ENCODE data around the gene RNF113B. TPM values are rescaled to one million over a fixed set of nuclear protein-coding genes. Genes with fewer than 3 reads are reported as not detected.

RNF113B gene
- total RNA-seq, 6 donors from 2014 or later = not detected

- Histone ChIP-seq H3K4me3 (no peak overlapping the region), H3K4me1 (peaks cover 0 to 15% (median 4%) of the 10 kb centered on the region in 4 donors), H3K27ac (no peak overlapping the region), H3K36me3 (peaks cover 0 to 8% (median 3%) of the 10 kb centered on the region in 4 donors), H3K9me3 (no peaks in the 10 kb centered on the region), H3K27me3 (no peaks in the 10 kb centered on the region)
- DNase-seq (no peak), ATAC-seq (ENCODE audit: low FRiP score in 2 of 2) (no peak)
- TF ChIP-seq EP300 (IDR thresholded peaks at IDR 0.05) = no peak
- 73 to 83% methylated on average over 3 of the region's 3 CpGs for whole genome bisulfite sequencing, 2 donors
These were observed 3.0 kb upstream of the RNF113B start for GRCh38 chr13:98180092-98180491.

DNA sequence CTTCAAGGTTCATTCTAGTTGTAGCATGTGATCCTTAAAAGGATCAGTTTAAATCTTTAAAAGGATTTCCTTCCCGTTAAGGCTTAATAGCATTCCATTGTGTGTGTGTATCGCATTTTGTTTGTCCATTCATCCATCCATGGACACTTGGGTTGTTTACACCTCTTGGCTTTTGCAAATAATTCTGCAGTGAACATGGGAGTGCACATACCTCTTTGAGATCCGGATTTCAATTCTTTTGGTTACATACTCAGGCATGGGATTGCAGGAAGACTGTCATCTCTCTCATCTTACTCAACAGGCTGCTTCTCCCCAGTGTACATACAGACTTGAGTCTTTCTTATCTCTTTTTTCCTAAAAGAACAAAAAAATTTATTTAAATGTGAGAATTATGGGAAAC is 1.2 kb downstream of the RNF113B start:
- ATAC-seq (ENCODE audit: low FRiP score in 2 of 2) (no peak), DNase-seq (no peak)
- peaks cover 31 to 45% (median 39%) of the 10 kb centered on the region in 4 donors for H3K4me1 ChIP-seq
- TF ChIP-seq POLR2A (IDR thresholded peaks at IDR 0.05) = no peak
- no peak for TF ChIP-seq EP300 (IDR thresholded peaks at IDR 0.05)
- no peak for TF ChIP-seq POLR2AphosphoS5 (IDR thresholded peaks at IDR 0.05)
- no peak for TF ChIP-seq CTCF (IDR thresholded peaks at IDR 0.05)
- no peak overlapping the region for H3K27ac ChIP-seq
- H3K4me3 ChIP-seq = no peak overlapping the region
- 45% methylated on average over 3 of the region's 3 CpGs for WGBS, 2 donors
- H3K9me3 ChIP-seq = no peaks in the 10 kb centered on the region
- peaks cover 0 to 8% (median 3%) of the 10 kb centered on the region in 4 donors for H3K36me3 ChIP-seq
- no peaks in the 10 kb centered on the region for H3K27me3 ChIP-seq

DNA sequence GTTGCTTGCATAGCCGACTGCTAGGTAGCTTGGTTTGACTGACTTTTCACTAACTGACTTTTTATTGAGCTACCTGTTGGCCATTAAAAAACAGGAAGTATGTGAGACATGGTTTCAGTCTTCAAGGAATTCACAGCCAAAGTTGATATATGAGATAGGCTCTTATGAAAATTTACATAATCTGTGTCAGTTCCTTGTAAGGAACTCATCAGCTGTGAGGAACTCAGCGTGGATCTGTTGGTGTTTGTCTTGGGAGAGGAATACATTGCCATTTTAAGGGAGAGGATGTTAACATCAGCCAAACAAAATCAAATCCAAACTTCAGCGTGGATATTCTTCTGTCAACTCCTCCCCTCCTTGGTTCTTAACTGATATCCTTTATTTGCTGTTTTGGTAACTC is 2.0 kb downstream of the RNF113B start:
- 52 to 55% methylated on average over 3 of the region's 3 CpGs for WGBS, 2 donors
- ATAC-seq (ENCODE audit: low FRiP score in 2 of 2) = no peak
- no peak for DNase-seq
- TF ChIP-seq POLR2AphosphoS5 (IDR thresholded peaks at IDR 0.05) (no peak), EP300 (IDR thresholded peaks at IDR 0.05) (no peak), POLR2A (IDR thresholded peaks at IDR 0.05) (no peak), CTCF (IDR thresholded peaks at IDR 0.05) (no peak)
- peaks cover 0 to 8% (median 3%) of the 10 kb centered on the region in 4 donors for H3K36me3 ChIP-seq
- H3K4me1 ChIP-seq = peaks cover 31 to 45% (median 39%) of the 10 kb centered on the region in 4 donors
- H3K27me3 ChIP-seq = no peaks in the 10 kb centered on the region
- H3K9me3 ChIP-seq = no peaks in the 10 kb centered on the region
- H3K4me3 ChIP-seq = no peak overlapping the region
- H3K27ac ChIP-seq = peak overlapping the region in 2 of 4 donors; percentile 1 to 70

GRCh38 chr13:98174307-98174706 is 2.8 kb downstream of the RNF113B start:
- Histone ChIP-seq H3K27ac (peak overlapping the region; percentile 70 to 85 (median 74)), H3K27me3 (no peaks in the 10 kb centered on the region), H3K4me3 (no peak overlapping the region), H3K36me3 (peaks cover 0 to 8% (median 3%) of the 10 kb centered on the region in 4 donors), H3K4me1 (peaks cover 31 to 45% (median 39%) of the 10 kb centered on the region in 4 donors), H3K9me3 (no peaks in the 10 kb centered on the region)
- whole genome bisulfite sequencing, 2 donors = 53 to 54% methylated on average over 7 of the region's 7 CpGs
- ATAC-seq (ENCODE audit: low FRiP score in 2 of 2) (no peak), DNase-seq (no peak)
- TF ChIP-seq EP300 (IDR thresholded peaks at IDR 0.05) (no peak), POLR2A (IDR thresholded peaks at IDR 0.05) (no peak), POLR2AphosphoS5 (IDR thresholded peaks at IDR 0.05) (no peak), CTCF (IDR thresholded peaks at IDR 0.05) (no peak)

DNA sequence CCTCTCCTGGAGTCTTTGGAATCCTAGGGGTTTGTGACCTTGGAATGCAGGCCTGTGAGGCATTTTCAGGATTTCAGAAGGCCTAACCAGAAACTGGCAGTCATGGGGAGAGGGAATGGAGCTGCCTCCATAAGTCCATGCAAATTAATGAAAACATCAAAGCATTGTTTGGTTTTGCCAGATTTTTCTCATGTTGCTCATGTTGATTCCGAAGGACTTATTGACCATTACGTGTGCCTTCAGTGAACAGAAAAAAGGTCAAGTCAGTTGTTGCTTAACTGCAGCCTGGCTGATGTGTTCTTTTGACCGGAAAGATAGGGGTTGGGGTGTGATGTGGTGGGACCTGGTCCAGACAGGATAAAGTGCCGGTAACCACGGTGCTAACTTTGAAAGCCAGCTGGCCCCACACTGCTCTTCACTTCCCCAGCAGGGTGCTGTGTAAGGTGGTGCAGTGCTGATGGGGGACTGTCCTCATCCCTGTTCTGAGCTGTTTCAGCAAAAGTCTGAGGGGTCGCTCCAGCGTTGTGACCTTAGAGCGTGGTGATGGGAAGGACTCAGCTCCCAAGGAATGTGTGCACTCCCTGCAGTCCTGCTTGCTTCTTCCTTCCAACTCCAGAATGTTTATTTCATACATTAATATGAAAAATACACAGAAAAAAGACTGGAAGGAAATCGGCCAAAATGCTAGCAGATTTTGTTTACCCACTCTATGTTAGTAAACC is 3.5 kb downstream of the RNF113B start:
- DNase-seq (no peak), ATAC-seq (ENCODE audit: low FRiP score in 2 of 2) (peak; percentile 56 to 59)
- TF ChIP-seq EP300 (IDR thresholded peaks at IDR 0.05) (peak in 2 of 4 donors; percentile 45 to 58), POLR2AphosphoS5 (IDR thresholded peaks at IDR 0.05) (peak; percentile 67 to 84), CTCF (IDR thresholded peaks at IDR 0.05) (no peak)
- WGBS, 2 donors = 38 to 41% methylated on average over 7 to 9 of the region's 9 CpGs
- Histone ChIP-seq H3K4me3 (no peak overlapping the region), H3K9me3 (no peaks in the 10 kb centered on the region), H3K27ac (peak overlapping the region; percentile 70 to 85 (median 74)), H3K27me3 (no peaks in the 10 kb centered on the region), H3K36me3 (peaks cover 0 to 8% (median 3%) of the 10 kb centered on the region in 4 donors), H3K4me1 (peaks cover 31 to 45% (median 39%) of the 10 kb centered on the region in 4 donors)
